Measurements from ENCODE around the gene FAT1.

GRCh38 chr4:186764457-186764856, 40.8 kb upstream of the FAT1 start:
- no peak for TF ChIP-seq CTCF (conservative IDR thresholded peaks at IDR 0.05)
- no peak for TF ChIP-seq ZFX (IDR thresholded peaks at IDR 0.05)

All from C4-2B (cell line).